ENCODE results near the gene ARHGEF28.

The ARHGEF28 gene

DNA sequence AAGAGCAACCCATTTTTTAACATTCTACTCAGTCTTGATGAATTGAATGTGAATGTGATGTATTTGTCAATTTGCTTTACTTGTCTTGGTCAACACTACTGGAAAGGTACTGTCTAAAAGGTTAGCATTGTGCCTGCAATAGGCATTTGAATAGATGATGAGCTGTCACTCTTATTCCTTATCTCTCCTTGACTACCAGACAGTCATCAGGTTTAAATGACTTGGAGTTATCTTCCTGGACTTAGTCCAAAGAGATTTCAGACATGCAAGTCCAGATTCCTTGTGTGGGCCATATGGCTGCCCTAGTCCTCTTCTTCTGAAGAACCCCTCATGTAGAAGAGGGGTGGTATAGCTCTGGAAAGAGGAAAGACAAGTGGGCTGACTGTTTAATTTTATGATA lies 4.8 kb downstream of the ARHGEF28 start:
- no peak for TF ChIP-seq EZH2 (IDR thresholded peaks at IDR 0.05; ENCODE audit: borderline replicate concordance, low read depth, low read length, severe bottlenecking)
- TF ChIP-seq, protein P1, sequence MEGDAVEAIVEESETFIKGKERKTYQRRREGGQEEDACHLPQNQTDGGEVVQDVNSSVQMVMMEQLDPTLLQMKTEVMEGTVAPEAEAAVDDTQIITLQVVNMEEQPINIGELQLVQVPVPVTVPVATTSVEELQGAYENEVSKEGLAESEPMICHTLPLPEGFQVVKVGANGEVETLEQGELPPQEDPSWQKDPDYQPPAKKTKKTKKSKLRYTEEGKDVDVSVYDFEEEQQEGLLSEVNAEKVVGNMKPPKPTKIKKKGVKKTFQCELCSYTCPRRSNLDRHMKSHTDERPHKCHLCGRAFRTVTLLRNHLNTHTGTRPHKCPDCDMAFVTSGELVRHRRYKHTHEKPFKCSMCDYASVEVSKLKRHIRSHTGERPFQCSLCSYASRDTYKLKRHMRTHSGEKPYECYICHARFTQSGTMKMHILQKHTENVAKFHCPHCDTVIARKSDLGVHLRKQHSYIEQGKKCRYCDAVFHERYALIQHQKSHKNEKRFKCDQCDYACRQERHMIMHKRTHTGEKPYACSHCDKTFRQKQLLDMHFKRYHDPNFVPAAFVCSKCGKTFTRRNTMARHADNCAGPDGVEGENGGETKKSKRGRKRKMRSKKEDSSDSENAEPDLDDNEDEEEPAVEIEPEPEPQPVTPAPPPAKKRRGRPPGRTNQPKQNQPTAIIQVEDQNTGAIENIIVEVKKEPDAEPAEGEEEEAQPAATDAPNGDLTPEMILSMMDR (IDR thresholded peaks at IDR 0.05; ENCODE audit: borderline replicate concordance, extremely low read depth, low read length, poor library complexity, severe bottlenecking): no peak
- Histone ChIP-seq H3K9me3 (ENCODE audit: insufficient read depth, low read length, severe bottlenecking) (no peaks in the 10 kb centered on the region), H3K4me3 (ENCODE audit: low read depth in 1 of 2, low read length in 2 of 2) (no peak overlapping the region), H3K27me3 (ENCODE audit: insufficient read depth, low read length, poor library complexity) (no peaks in the 10 kb centered on the region), H3K9ac (ENCODE audit: low read depth, low read length) (no peak overlapping the region), H3K79me2 (ENCODE audit: insufficient read depth, low read length) (no peaks in the 10 kb centered on the region), H3K4me2 (ENCODE audit: insufficient read depth, low read length) (no peak overlapping the region), H3K4me1 (ENCODE audit: insufficient read depth, low read length) (no peaks in the 10 kb centered on the region), H3K27ac (ENCODE audit: low read length) (no peak overlapping the region), H4K20me1 (ENCODE audit: insufficient read depth, low read length) (no peaks in the 10 kb centered on the region), H3K36me3 (ENCODE audit: insufficient read depth, low read length) (no peaks in the 10 kb centered on the region), H2AFZ (ENCODE audit: low read depth, low read length) (no peak overlapping the region)
- DNase-seq: no peak
- ATAC-seq (ENCODE audit: insufficient read depth, low read depth): no peak

- no peak overlapping the region for H3K27ac ChIP-seq (ENCODE audit: low read length)
- no peak overlapping the region for H3K4me3 ChIP-seq (ENCODE audit: low read depth in 1 of 2, low read length in 2 of 2)
- H3K4me2 ChIP-seq (ENCODE audit: insufficient read depth, low read length): no peak overlapping the region
- H4K20me1 ChIP-seq (ENCODE audit: insufficient read depth, low read length): no peaks in the 10 kb centered on the region
- H3K79me2 ChIP-seq (ENCODE audit: insufficient read depth, low read length): no peaks in the 10 kb centered on the region
- no peaks in the 10 kb centered on the region for H3K9me3 ChIP-seq (ENCODE audit: insufficient read depth, low read length, severe bottlenecking)
- DNase-seq: no peak
- TF ChIP-seq, protein P1 (IDR thresholded peaks at IDR 0.05; ENCODE audit: borderline replicate concordance, extremely low read depth, low read length, poor library complexity, severe bottlenecking): no peak
- TF ChIP-seq EZH2 (IDR thresholded peaks at IDR 0.05; ENCODE audit: borderline replicate concordance, low read depth, low read length, severe bottlenecking): no peak
- no peak for ATAC-seq (ENCODE audit: insufficient read depth, low read depth)
- H3K27me3 ChIP-seq (ENCODE audit: insufficient read depth, low read length, poor library complexity): peaks cover 2% of the 10 kb centered on the region
- H3K4me1 ChIP-seq (ENCODE audit: insufficient read depth, low read length): no peaks in the 10 kb centered on the region
- H2AFZ ChIP-seq (ENCODE audit: low read depth, low read length): no peak overlapping the region
- H3K9ac ChIP-seq (ENCODE audit: low read depth, low read length): no peak overlapping the region
- no peaks in the 10 kb centered on the region for H3K36me3 ChIP-seq (ENCODE audit: insufficient read depth, low read length)
These were observed 5.5 kb downstream of the ARHGEF28 start for GRCh38 chr5:73631500-73631899.

GRCh38 chr5:73633060-73633459 lies 7.1 kb downstream of the ARHGEF28 start:
- Histone ChIP-seq H3K4me1 (ENCODE audit: insufficient read depth, low read length) (no peaks in the 10 kb centered on the region), H3K36me3 (ENCODE audit: insufficient read depth, low read length) (no peaks in the 10 kb centered on the region), H3K27me3 (ENCODE audit: insufficient read depth, low read length, poor library complexity) (peaks cover 5% of the 10 kb centered on the region), H3K79me2 (ENCODE audit: insufficient read depth, low read length) (no peaks in the 10 kb centered on the region), H2AFZ (ENCODE audit: low read depth, low read length) (no peak overlapping the region), H3K27ac (ENCODE audit: low read length) (no peak overlapping the region), H3K9ac (ENCODE audit: low read depth, low read length) (no peak overlapping the region), H3K4me2 (ENCODE audit: insufficient read depth, low read length) (no peak overlapping the region), H3K4me3 (ENCODE audit: low read depth in 1 of 2, low read length in 2 of 2) (no peak overlapping the region), H4K20me1 (ENCODE audit: insufficient read depth, low read length) (no peaks in the 10 kb centered on the region), H3K9me3 (ENCODE audit: insufficient read depth, low read length, severe bottlenecking) (no peaks in the 10 kb centered on the region)
- DNase-seq: no peak
- no peak for ATAC-seq (ENCODE audit: insufficient read depth, low read depth)
- no peak for TF ChIP-seq EZH2 (IDR thresholded peaks at IDR 0.05; ENCODE audit: borderline replicate concordance, low read depth, low read length, severe bottlenecking)
- TF ChIP-seq, protein P1 (IDR thresholded peaks at IDR 0.05; ENCODE audit: borderline replicate concordance, extremely low read depth, low read length, poor library complexity, severe bottlenecking): no peak

- Histone ChIP-seq H3K9me3 (ENCODE audit: insufficient read depth, low read length, severe bottlenecking) (no peaks in the 10 kb centered on the region), H3K36me3 (ENCODE audit: insufficient read depth, low read length) (no peaks in the 10 kb centered on the region), H2AFZ (ENCODE audit: low read depth, low read length) (no peak overlapping the region), H3K4me1 (ENCODE audit: insufficient read depth, low read length) (no peaks in the 10 kb centered on the region), H3K9ac (ENCODE audit: low read depth, low read length) (no peak overlapping the region), H3K4me2 (ENCODE audit: insufficient read depth, low read length) (no peak overlapping the region), H3K79me2 (ENCODE audit: insufficient read depth, low read length) (no peaks in the 10 kb centered on the region), H3K4me3 (ENCODE audit: low read depth in 1 of 2, low read length in 2 of 2) (no peak overlapping the region), H3K27me3 (ENCODE audit: insufficient read depth, low read length, poor library complexity) (peaks cover 13% of the 10 kb centered on the region), H4K20me1 (ENCODE audit: insufficient read depth, low read length) (no peaks in the 10 kb centered on the region), H3K27ac (ENCODE audit: low read length) (no peak overlapping the region)
- DNase-seq (no peak), ATAC-seq (ENCODE audit: insufficient read depth, low read depth) (no peak)
- TF ChIP-seq, protein P1 (IDR thresholded peaks at IDR 0.05; ENCODE audit: borderline replicate concordance, extremely low read depth, low read length, poor library complexity, severe bottlenecking): no peak
- no peak for TF ChIP-seq EZH2 (IDR thresholded peaks at IDR 0.05; ENCODE audit: borderline replicate concordance, low read depth, low read length, severe bottlenecking)
These were observed 10.4 kb downstream of the ARHGEF28 start for GRCh38 chr5:73636408-73636807.

All from DND-41 (cell line).